ENCODE results near the gene GLI3.

Gene GLI3

GRCh38 chr7:41940760-41941343, 296.2 kb downstream of the GLI3 start:
- Histone ChIP-seq H3K79me2 (ENCODE audit: insufficient read depth, low read length) (no peaks in the 10 kb centered on the region), H3K9me3 (ENCODE audit: insufficient read depth, low read length, severe bottlenecking) (no peaks in the 10 kb centered on the region), H3K4me2 (ENCODE audit: insufficient read depth, low read length) (no peak overlapping the region), H4K20me1 (ENCODE audit: insufficient read depth, low read length) (no peaks in the 10 kb centered on the region), H3K4me3 (ENCODE audit: low read depth in 1 of 2, low read length in 2 of 2) (no peak overlapping the region), H3K36me3 (ENCODE audit: insufficient read depth, low read length) (no peaks in the 10 kb centered on the region), H3K27me3 (ENCODE audit: insufficient read depth, low read length, poor library complexity) (peaks cover 3% of the 10 kb centered on the region), H3K27ac (ENCODE audit: low read length) (no peak overlapping the region), H3K4me1 (ENCODE audit: insufficient read depth, low read length) (peaks cover 7% of the 10 kb centered on the region), H3K9ac (ENCODE audit: low read depth, low read length) (no peak overlapping the region), H2AFZ (ENCODE audit: low read depth, low read length) (no peak overlapping the region)
- TF ChIP-seq EZH2 (IDR thresholded peaks at IDR 0.05; ENCODE audit: borderline replicate concordance, low read depth, low read length, severe bottlenecking), result no peak
- TF ChIP-seq CTCF (IDR thresholded peaks at IDR 0.05; ENCODE audit: borderline replicate concordance, extremely low read depth, low read length, poor library complexity, severe bottlenecking), result peak; percentile 93
- peak; percentile 63 for DNase-seq
- ATAC-seq (ENCODE audit: insufficient read depth, low read depth), result peak; percentile 88

- Histone ChIP-seq H3K79me2 (ENCODE audit: insufficient read depth, low read length) (no peaks in the 10 kb centered on the region), H3K27me3 (ENCODE audit: insufficient read depth, low read length, poor library complexity) (peaks cover 3% of the 10 kb centered on the region), H2AFZ (ENCODE audit: low read depth, low read length) (no peak overlapping the region), H4K20me1 (ENCODE audit: insufficient read depth, low read length) (no peaks in the 10 kb centered on the region), H3K4me2 (ENCODE audit: insufficient read depth, low read length) (no peak overlapping the region), H3K36me3 (ENCODE audit: insufficient read depth, low read length) (no peaks in the 10 kb centered on the region), H3K9ac (ENCODE audit: low read depth, low read length) (no peak overlapping the region), H3K4me1 (ENCODE audit: insufficient read depth, low read length) (peaks cover 7% of the 10 kb centered on the region), H3K27ac (ENCODE audit: low read length) (no peak overlapping the region), H3K9me3 (ENCODE audit: insufficient read depth, low read length, severe bottlenecking) (no peaks in the 10 kb centered on the region), H3K4me3 (ENCODE audit: low read depth in 1 of 2, low read length in 2 of 2) (no peak overlapping the region)
- no peak for DNase-seq
- TF ChIP-seq CTCF (IDR thresholded peaks at IDR 0.05; ENCODE audit: borderline replicate concordance, extremely low read depth, low read length, poor library complexity, severe bottlenecking), result no peak
- no peak for TF ChIP-seq EZH2 (IDR thresholded peaks at IDR 0.05; ENCODE audit: borderline replicate concordance, low read depth, low read length, severe bottlenecking)
- ATAC-seq (ENCODE audit: insufficient read depth, low read depth), result no peak
Observed at GRCh38 chr7:41938371-41938770, 298.6 kb downstream of the GLI3 start.

GRCh38 chr7:41933427-41933826, 303.6 kb downstream of the GLI3 start:
- no peak overlapping the region for H2AFZ ChIP-seq (ENCODE audit: low read depth, low read length)
- no peak for ATAC-seq (ENCODE audit: insufficient read depth, low read depth)
- DNase-seq, result no peak
- H3K79me2 ChIP-seq (ENCODE audit: insufficient read depth, low read length), result no peaks in the 10 kb centered on the region
- H3K4me3 ChIP-seq (ENCODE audit: low read depth in 1 of 2, low read length in 2 of 2), result no peak overlapping the region
- no peaks in the 10 kb centered on the region for H3K9me3 ChIP-seq (ENCODE audit: insufficient read depth, low read length, severe bottlenecking)
- peaks cover 19% of the 10 kb centered on the region for H3K27me3 ChIP-seq (ENCODE audit: insufficient read depth, low read length, poor library complexity)
- no peaks in the 10 kb centered on the region for H3K4me1 ChIP-seq (ENCODE audit: insufficient read depth, low read length)
- no peak overlapping the region for H3K4me2 ChIP-seq (ENCODE audit: insufficient read depth, low read length)
- TF ChIP-seq EZH2 (IDR thresholded peaks at IDR 0.05; ENCODE audit: borderline replicate concordance, low read depth, low read length, severe bottlenecking) (no peak), CTCF (IDR thresholded peaks at IDR 0.05; ENCODE audit: borderline replicate concordance, extremely low read depth, low read length, poor library complexity, severe bottlenecking) (no peak)
- no peak overlapping the region for H3K27ac ChIP-seq (ENCODE audit: low read length)
- no peak overlapping the region for H3K9ac ChIP-seq (ENCODE audit: low read depth, low read length)
- H4K20me1 ChIP-seq (ENCODE audit: insufficient read depth, low read length), result no peaks in the 10 kb centered on the region
- no peaks in the 10 kb centered on the region for H3K36me3 ChIP-seq (ENCODE audit: insufficient read depth, low read length)

All from DND-41 (cell line).